A673 (cell line): ENCODE results near the gene STX4. TPM values are rescaled to one million over a fixed set of nuclear protein-coding genes. Genes with fewer than 3 reads are reported as not detected.
A peak's percentile ranks its signal among the peaks of the same experiment; 100 is the strongest.
"Not testable (repeated sequence)": the region's sequence is repeated elsewhere in the genome, so short reads cannot be mapped to it uniquely, and the experiment has no call there.

Source experiments
- BruUV-seq: library from RNA; stranded (reverse); fragments of 400-500 nt; replicated peaks from 2 replicates; lab custom pipeline; 2021; lab: Mats Ljungman, UMichigan
- CTCF ChIA-PET: fragments of 300-600 bp; sonication (Branson Sonifier 250); formaldehyde crosslinking; loops from one replicate; lab custom pipeline; 2022; ENCODE audit warnings: antibody characterized with exemption; lab: Charles Lee
- POLR2A ChIA-PET: fragments of 300-600 bp; sonication (Branson Sonifier 250); formaldehyde crosslinking; loops from one replicate; lab custom pipeline; 2022; ENCODE audit warnings: antibody characterized with exemption; ENCODE audit not compliant: low non-redundant PET; lab: Charles Lee
- DNase-seq: peaks from one replicate; pipeline ENCODE4 v3.0.0-alpha.2; 2015; ENCODE audit warnings: low spot score
- H3K27ac ChIP-seq: fragments of 200-600 bp; sonication (generic); 2 replicates; pipeline ENCODE4 v1.5.1; 2016; ENCODE audit warnings: mixed run types, low read depth, mild to moderate bottlenecking, mixed read lengths, antibody characterized with exemption, low read length; ENCODE audit not compliant: poor library complexity, severe bottlenecking
- H3K27me3 ChIP-seq: fragments of 200-600 bp; sonication (generic); replicated peaks from 2 replicates; pipeline ENCODE4 v1.6.1; 2017; ENCODE audit warnings: mixed run types, low read depth, mild to moderate bottlenecking, mixed read lengths, antibody characterized with exemption, low read length; ENCODE audit not compliant: insufficient read depth, poor library complexity
- H3K36me3 ChIP-seq: fragments of 200-600 bp; sonication (generic); 2 replicates; pipeline ENCODE4 v1.6.1; 2016; ENCODE audit warnings: mixed run types, mild to moderate bottlenecking, mixed read lengths, antibody characterized with exemption, low read length; ENCODE audit not compliant: insufficient read depth, poor library complexity, severe bottlenecking
- H3K4me1 ChIP-seq: fragments of 200-600 bp; sonication (generic); 2 replicates; pipeline ENCODE4 v1.6.1; 2017; ENCODE audit warnings: mixed run types, mild to moderate bottlenecking, mixed read lengths, antibody characterized with exemption, low read length; ENCODE audit not compliant: insufficient read depth, poor library complexity, severe bottlenecking
- H3K4me3 ChIP-seq: fragments of 200-600 bp; sonication (generic); 2 replicates; pipeline ENCODE4 v1.5.1; 2016; ENCODE audit warnings: low read depth, mixed run types, mild to moderate bottlenecking, mixed read lengths, low read length; ENCODE audit not compliant: poor library complexity, severe bottlenecking
- H3K9me3 ChIP-seq: fragments of 200-600 bp; sonication (generic); 2 replicates; pipeline ENCODE4 v1.6.1; 2016; ENCODE audit warnings: mixed run types, low read depth, mild to moderate bottlenecking, mixed read lengths, antibody characterized with exemption, low read length; ENCODE audit not compliant: poor library complexity, severe bottlenecking
- CTCF ChIP-seq: fragments of 300-800, 200-600 bp; sonication (generic); conservative IDR thresholded peaks from 2 replicates; pipeline ENCODE4 v1.5.1; 2017; ENCODE audit warnings: low read depth, mild to moderate bottlenecking, antibody characterized with exemption, low read length, moderate library complexity, mixed read lengths
- EZH2 ChIP-seq: fragments of 200-600 bp; sonication (generic); IDR thresholded peaks from 2 replicates; pipeline ENCODE4 v1.6.1; 2017; ENCODE audit warnings: borderline replicate concordance, low read depth, mild to moderate bottlenecking, mixed read lengths, antibody characterized with exemption, low read length; ENCODE audit not compliant: poor library complexity, severe bottlenecking
- intact Hi-C: fragments of 100-400 bp; cut with micrococcal nuclease; formaldehyde crosslinking; loops from one replicate; pipeline ENCODE4 v1.10.0; 2022; ENCODE audit not compliant: unreplicated experiment
- total RNA-seq: library from RNA; stranded (reverse); gene quantifications from 2 replicates; pipeline ENCODE4 v1.2.3, GENCODE V29; 2021

STX4 gene
- total RNA-seq, 1 experiment from 2014 or later: 31.2 TPM

- no peaks in the 10 kb centered on the region for H3K9me3 ChIP-seq
- H3K27me3 ChIP-seq: peaks cover 23% of the 10 kb centered on the region
- no peak for DNase-seq
- CTCF ChIA-PET: no interaction called here
- intact Hi-C loops: no loop called here
- POLR2A ChIA-PET: no interaction called here
- no TSS peak for BruUV-seq
- TF ChIP-seq CTCF (no peak), EZH2 (no peak)
- H3K27ac ChIP-seq: no peak overlapping the region
- no peaks in the 10 kb centered on the region for H3K4me1 ChIP-seq
- no peak overlapping the region for H3K4me3 ChIP-seq
- no peaks in the 10 kb centered on the region for H3K36me3 ChIP-seq
These were observed 24.2 kb upstream of the STX4 start for GRCh38 chr16:31009120-31009519.

- Histone ChIP-seq H3K4me3 (peak overlapping the region; percentile 31), H3K9me3 (no peaks in the 10 kb centered on the region), H3K27ac (no peak overlapping the region), H3K36me3 (no peaks in the 10 kb centered on the region), H3K4me1 (no peaks in the 10 kb centered on the region), H3K27me3 (peaks cover 23% of the 10 kb centered on the region)
- CTCF ChIA-PET: no interaction called here
- TF ChIP-seq CTCF (no peak), EZH2 (no peak)
- intact Hi-C loops: no loop called here
- POLR2A ChIA-PET: no interaction called here
- no TSS peak for BruUV-seq
- no peak for DNase-seq
These were observed 23.3 kb upstream of the STX4 start for GRCh38 chr16:31009894-31010584.

GRCh38 chr16:31010585-31011325 is 22.6 kb upstream of the STX4 start, which contains the start of gene STX1B:
TSS of gene STX1B (minus strand) at chr16:31010638. CDS start at chr16:31010396, 242 bp downstream.
- H3K36me3 ChIP-seq: no peaks in the 10 kb centered on the region
- H3K27me3 ChIP-seq: peaks cover 23% of the 10 kb centered on the region
- no peaks in the 10 kb centered on the region for H3K4me1 ChIP-seq
- TF ChIP-seq CTCF (no peak), EZH2 (no peak)
- POLR2A ChIA-PET: no interaction called here
- CTCF ChIA-PET: no interaction called here
- no peak within 1 kb of the TSS for H3K27ac ChIP-seq
- H3K4me3 ChIP-seq: peak within 1 kb of the TSS; percentile 31
- peak; percentile 35 for DNase-seq
- no peaks in the 10 kb centered on the region for H3K9me3 ChIP-seq
- intact Hi-C loops: no loop called here
- no TSS peak for BruUV-seq

- H3K27ac ChIP-seq, H3K9me3 ChIP-seq, H3K4me3 ChIP-seq, CTCF ChIA-PET, intact Hi-C loops, H3K36me3 ChIP-seq, BruUV-seq, POLR2A ChIA-PET, DNase-seq, H3K4me1 ChIP-seq: not testable (repeated sequence)
- H3K27me3 ChIP-seq: peaks cover 23% of the 10 kb centered on the region
These were observed 21.5 kb upstream of the STX4 start for GRCh38 chr16:31011815-31012214.

GRCh38 chr16:31013292-31013691 is 20.1 kb upstream of the STX4 start:
- POLR2A ChIA-PET, intact Hi-C loops, CTCF ChIA-PET, H3K36me3 ChIP-seq, DNase-seq, BruUV-seq, H3K9me3 ChIP-seq, H3K4me3 ChIP-seq, H3K4me1 ChIP-seq, H3K27ac ChIP-seq: not testable (repeated sequence)
- peaks cover 23% of the 10 kb centered on the region for H3K27me3 ChIP-seq
